ENCODE measurements around the gene PRR35. TPM values are rescaled to one million over a fixed set of nuclear protein-coding genes. Genes with fewer than 3 reads are reported as not detected.

The PRR35 gene
- total and polyA plus RNA-seq, 8 donors, result 0.09 to 1.0 (median 0.66) TPM

GRCh38 chr16:516301-516700, 43.9 kb upstream of the PRR35 start:
- DNase-seq (no peak), ATAC-seq (no peak), FAIRE-seq (no peak)
- no peak for TF ChIP-seq CTCF (IDR thresholded peaks at IDR 0.05)
- Histone ChIP-seq H3K36me3 (peaks cover 0 to 20% (median 19%) of the 10 kb centered on the region in 3 donors), H3K9me3 (no peaks in the 10 kb centered on the region), H3K4me3 (no peak overlapping the region), H3K27me3 (no peaks in the 10 kb centered on the region), H3K27ac (no peak overlapping the region), H3K4me1 (no peaks in the 10 kb centered on the region)
- intact Hi-C loops (cut with DNase I), result no loop called here
- 92 to 97% methylated on average over 8 of the region's 8 CpGs for WGBS, 2 donors

GRCh38 chr16:518858-519257, 41.3 kb upstream of the PRR35 start:
- DNase-seq, result peak in 1 of 6 donors; percentile 36
- Histone ChIP-seq H3K36me3 (peaks cover 0 to 20% (median 19%) of the 10 kb centered on the region in 3 donors), H3K4me3 (no peak overlapping the region), H3K9me3 (no peaks in the 10 kb centered on the region), H3K4me1 (no peaks in the 10 kb centered on the region), H3K27me3 (no peaks in the 10 kb centered on the region), H3K27ac (no peak overlapping the region)
- 89 to 90% methylated on average over 9 of the region's 9 CpGs for WGBS, 2 donors
- intact Hi-C loops (cut with DNase I), result no loop called here
- no peak for FAIRE-seq
- TF ChIP-seq CTCF (IDR thresholded peaks at IDR 0.05), result no peak
- ATAC-seq, result no peak

- H3K36me3 ChIP-seq, result peaks cover 0 to 20% (median 19%) of the 10 kb centered on the region in 3 donors
- H3K27me3 ChIP-seq, result no peaks in the 10 kb centered on the region
- no peaks in the 10 kb centered on the region for H3K4me1 ChIP-seq
- DNase-seq (no peak), FAIRE-seq (no peak), ATAC-seq (no peak)
- WGBS, 2 donors, result 87 to 88% methylated on average over 19 of the region's 19 CpGs
- no peaks in the 10 kb centered on the region for H3K9me3 ChIP-seq
- TF ChIP-seq CTCF (IDR thresholded peaks at IDR 0.05), result no peak
- no peak overlapping the region for H3K27ac ChIP-seq
- H3K4me3 ChIP-seq, result no peak overlapping the region
- intact Hi-C loops (cut with DNase I), result no loop called here
Observed at GRCh38 chr16:519425-519824, 40.8 kb upstream of the PRR35 start.

GRCh38 chr16:519841-520687, 40.1 kb upstream of the PRR35 start:
- WGBS, 2 donors, result 93 to 95% methylated on average over 34 to 35 of the region's 35 CpGs
- Histone ChIP-seq H3K36me3 (peaks cover 0 to 20% (median 19%) of the 10 kb centered on the region in 3 donors), H3K4me3 (no peak overlapping the region), H3K4me1 (no peaks in the 10 kb centered on the region), H3K27ac (no peak overlapping the region), H3K9me3 (no peaks in the 10 kb centered on the region), H3K27me3 (no peaks in the 10 kb centered on the region)
- no peak for FAIRE-seq
- TF ChIP-seq CTCF (IDR thresholded peaks at IDR 0.05), result no peak
- DNase-seq, result peak in 1 of 6 donors; percentile 73
- intact Hi-C loops (cut with DNase I), result no loop called here
- ATAC-seq, result no peak

GRCh38 chr16:520847-521246, 39.3 kb upstream of the PRR35 start:
- FAIRE-seq (no peak), DNase-seq (peak in 2 of 6 donors; percentile 56 to 67), ATAC-seq (no peak)
- Histone ChIP-seq H3K4me1 (peaks cover 2 to 5% (median 3%) of the 10 kb centered on the region in 3 donors), H3K9me3 (no peaks in the 10 kb centered on the region), H3K36me3 (peaks cover 0 to 18% (median 16%) of the 10 kb centered on the region in 3 donors), H3K4me3 (no peak overlapping the region), H3K27me3 (no peaks in the 10 kb centered on the region), H3K27ac (no peak overlapping the region)
- TF ChIP-seq CTCF (IDR thresholded peaks at IDR 0.05), result no peak
- intact Hi-C loops (cut with DNase I), result no loop called here
- 92 to 93% methylated on average over 13 of the region's 13 CpGs for WGBS, 2 donors
